ENCODE results near the gene CAP2.
"Not testable (repeated sequence)": the region's sequence is repeated elsewhere in the genome, so short reads cannot be mapped to it uniquely, and the experiment has no call there.

The CAP2 gene

DNA sequence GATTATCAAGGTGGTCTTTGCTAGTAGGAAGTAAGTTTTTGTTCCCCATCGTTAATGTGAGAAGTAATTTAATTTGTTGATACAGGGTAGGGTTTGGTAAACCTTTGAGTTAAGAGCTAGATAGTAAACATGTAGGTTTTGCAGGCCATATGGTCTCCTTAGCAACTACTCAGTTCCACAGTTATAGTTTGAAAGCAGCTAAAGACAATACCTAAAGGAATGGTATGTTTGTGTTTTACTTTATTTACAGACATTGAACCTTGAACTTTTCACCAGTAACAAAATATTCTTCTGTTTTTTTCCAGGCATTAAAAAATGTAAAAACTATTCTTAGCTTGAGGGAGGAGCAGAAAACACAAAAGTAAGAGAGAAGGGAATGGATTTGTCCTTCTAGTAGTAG lies 1.7 kb downstream of the CAP2 start:
- in situ Hi-C loops (cut with MboI; ENCODE audit: low sequenced_read_pairs) = no loop called here

DNA sequence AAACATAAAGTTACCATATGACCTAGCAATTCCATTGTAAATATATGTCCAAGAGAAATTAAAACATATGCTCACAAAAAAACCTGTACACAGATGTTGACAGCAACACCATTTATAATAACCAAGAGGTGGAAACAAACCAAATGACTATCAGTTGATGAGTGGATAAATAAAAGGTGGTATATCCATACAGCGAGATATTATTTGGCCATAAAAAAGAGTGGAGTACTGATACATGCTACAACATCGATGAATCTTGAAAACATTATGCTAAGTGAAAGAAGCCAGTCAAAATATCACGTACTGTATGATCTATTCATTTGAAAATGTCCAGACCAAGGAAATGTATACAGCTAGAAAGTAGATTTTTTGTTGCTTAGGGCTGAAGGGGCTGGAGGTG lies 2.9 kb downstream of the CAP2 start:
- in situ Hi-C loops (cut with MboI; ENCODE audit: low sequenced_read_pairs) = no loop called here

DNA sequence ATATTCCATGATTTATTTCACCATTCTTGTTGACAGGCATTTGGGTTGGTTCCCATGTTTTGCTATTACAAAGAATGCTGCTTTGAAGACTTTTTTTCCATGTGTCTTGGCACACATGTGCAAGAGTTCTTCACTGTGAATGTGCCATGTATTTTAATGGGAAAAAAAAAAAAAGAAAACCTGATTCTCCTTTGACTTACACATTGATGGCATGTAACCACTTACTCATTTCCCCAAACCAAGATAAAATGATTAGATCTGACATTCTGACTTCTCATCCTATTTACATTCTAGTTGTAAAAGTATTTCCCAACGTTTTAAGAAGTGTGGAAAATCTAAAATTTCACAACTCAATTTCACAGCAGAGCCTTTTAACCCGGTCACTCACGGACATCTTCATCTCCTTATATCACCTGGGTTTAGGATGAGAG lies 4.4 kb downstream of the CAP2 start:
- in situ Hi-C loops (cut with MboI; ENCODE audit: low sequenced_read_pairs) = no loop called here

DNA sequence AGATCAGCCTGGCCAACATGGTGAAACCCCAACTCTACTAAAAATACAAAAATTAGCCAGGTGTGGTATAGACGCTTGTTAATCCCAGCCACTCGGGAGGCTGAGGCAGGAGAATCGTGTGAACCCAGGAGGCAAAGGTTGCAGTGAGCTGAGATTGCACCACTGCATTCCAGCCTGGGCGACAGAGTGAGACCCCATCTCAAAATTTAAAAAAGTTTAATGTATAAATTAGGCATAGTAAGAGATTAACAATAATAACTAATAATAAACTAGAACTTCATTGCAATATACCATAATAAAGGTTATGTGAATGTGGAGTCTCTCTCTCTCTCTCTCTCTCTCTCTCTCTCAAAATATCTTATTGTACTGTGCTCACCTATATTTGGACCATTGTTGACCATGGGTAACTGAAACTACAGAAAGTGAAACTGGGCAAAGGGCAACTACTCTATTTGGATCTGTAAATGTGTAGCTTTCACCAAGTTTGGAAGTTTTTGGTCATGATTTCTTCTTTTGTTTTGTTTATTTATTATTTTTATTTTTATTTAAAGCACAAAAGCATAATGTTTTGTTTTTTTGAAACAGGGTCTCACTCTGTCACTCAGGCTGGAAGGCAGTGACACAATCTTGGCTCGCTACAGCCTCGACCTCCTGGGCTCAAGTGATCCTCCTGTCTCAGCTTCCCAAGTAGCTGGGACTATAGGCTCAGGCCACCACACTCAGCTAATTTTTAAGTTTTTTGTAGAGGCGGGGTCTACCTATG lies 12.0 kb downstream of the CAP2 start:
- in situ Hi-C loops (cut with MboI; ENCODE audit: low sequenced_read_pairs) = not testable (repeated sequence)

DNA sequence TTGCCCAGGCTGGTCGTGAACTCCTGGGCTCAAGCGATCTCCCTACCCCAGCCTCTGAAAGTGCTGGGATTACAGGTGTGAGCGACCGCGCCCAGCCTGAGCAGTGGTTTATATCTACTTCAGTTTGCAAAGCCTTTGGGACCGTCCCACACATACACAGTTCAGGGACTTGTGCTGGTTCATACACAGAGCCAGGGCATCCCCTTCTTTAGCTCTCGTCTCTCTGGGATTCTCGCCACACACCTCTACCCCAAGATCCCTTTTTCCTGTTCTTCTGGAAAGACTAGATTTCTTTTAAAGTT lies 12.5 kb downstream of the CAP2 start:
- in situ Hi-C loops (cut with MboI; ENCODE audit: low sequenced_read_pairs) = no loop called here

DNA sequence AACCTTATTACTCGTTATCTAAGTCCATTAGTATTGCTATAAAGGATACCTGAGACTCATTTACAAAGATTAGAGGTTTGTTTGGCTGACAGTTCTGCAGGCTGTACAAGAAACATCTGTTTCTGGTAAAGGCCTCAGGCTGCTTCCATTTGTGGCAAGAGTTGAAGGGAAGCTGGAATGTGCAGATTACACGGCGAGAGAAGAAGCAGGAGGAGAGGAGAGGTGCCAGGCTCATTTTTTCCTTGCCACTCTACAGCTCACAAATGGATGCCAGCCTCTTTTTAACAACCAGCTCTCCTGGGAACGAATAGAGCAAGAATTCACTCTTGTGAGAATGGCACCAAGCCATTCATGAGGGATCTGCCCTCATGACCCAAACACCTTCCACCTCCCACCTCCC lies 14.7 kb downstream of the CAP2 start:
- in situ Hi-C loops (cut with MboI; ENCODE audit: low sequenced_read_pairs) = no loop called here

DNA sequence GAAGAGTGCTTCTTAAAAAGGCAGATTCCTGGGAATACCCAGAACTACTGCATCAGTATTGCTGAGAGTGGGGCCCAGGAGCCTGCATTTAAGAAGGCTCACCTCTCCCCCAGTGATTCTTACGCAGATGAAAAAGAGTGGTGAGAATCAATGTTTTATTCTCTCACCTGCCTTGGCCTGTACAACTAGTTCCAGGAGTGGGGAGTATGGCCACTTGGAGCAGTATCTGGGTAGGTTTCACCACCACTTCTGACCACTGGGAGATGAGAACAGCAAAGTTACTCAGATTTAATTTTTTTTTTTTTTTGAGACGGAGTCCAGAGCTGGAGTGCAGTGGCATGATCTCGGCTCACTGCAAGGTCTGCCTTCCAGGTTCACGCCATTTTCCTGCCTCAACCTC lies 16.9 kb downstream of the CAP2 start:
- in situ Hi-C loops (cut with MboI; ENCODE audit: low sequenced_read_pairs) = no loop called here

DNA sequence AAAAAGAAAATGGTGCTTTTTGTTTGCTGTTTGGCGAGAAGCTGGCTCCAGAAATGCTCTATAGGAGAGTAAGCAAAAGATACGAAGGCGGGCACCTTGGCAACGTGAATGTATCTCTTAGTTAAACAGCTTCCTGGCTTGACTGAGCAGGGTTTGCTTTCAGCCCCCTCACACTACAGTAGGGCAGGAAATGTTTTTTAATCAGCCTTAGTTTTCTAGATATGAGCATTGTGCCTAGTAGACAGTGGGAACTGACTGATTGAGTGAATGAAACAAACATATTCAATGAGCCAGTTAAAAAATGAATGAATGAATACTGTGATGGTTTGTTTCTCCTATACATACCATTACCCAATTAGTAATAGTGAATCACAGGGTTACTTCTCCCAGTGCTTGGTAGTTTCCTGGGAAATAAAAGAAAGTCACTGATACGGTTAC lies 19.9 kb downstream of the CAP2 start:
- in situ Hi-C loops (cut with MboI; ENCODE audit: low sequenced_read_pairs) = no loop called here

DNA sequence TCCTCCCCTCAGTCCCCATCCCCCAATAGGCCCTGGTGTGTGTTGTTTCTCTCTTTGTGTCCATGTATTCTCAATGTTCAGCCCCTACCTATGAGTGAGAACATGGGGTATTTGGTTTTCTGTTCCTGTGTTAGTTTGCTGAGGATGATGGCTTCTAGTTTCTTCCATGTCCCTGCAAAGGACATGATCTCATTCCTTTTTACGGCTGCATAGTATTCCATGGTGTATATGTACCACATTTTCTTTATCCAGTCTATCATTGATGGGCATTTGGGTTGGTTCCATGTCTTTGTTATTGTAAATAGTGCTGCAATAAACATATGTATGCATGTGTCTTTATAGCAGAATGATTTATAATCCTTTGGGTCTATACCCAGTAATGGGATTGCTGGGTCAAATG lies 21.0 kb downstream of the CAP2 start:
- in situ Hi-C loops (cut with MboI; ENCODE audit: low sequenced_read_pairs) = not testable (repeated sequence)

DNA sequence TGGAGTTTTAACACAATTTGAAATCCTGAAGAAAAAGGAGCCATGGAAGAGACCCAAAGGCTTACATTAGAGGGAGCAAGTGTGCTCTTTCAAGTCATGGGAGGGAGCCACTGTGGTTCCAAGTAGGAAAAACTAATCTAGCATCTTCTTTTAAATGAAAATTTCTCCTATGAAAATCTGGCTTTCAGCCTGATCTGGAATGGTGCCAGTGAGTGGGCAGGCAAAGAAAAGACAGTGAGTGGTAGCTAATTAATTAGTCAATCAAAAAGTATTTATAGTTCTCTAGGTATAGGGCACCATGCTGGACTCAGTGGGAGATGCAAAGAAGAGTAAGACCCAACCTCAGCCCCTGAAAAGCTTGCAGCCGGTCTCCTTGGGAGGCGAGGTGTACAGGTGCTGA lies 21.9 kb downstream of the CAP2 start:
- in situ Hi-C loops (cut with MboI; ENCODE audit: low sequenced_read_pairs) = no loop called here

DNA sequence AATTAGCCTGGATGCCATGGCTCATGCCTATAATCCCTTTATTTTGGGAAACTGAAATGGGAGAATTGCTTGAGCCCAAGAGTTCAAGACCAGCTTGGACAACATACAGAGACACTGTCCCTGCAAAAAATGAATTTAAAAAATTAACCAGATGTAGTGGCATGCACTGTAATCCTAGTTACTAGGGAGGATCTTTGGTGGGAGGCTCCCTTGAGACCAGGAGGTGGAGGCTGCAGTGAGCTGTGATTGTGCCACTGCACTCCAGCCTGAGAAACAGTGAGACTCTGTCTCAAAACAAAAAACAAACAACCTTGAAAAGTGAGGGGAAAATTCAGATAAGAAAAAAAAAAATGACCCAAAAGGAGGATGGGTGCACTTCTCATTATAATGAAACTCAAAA lies 23.4 kb downstream of the CAP2 start:
- in situ Hi-C loops (cut with MboI; ENCODE audit: low sequenced_read_pairs) = no loop called here

DNA sequence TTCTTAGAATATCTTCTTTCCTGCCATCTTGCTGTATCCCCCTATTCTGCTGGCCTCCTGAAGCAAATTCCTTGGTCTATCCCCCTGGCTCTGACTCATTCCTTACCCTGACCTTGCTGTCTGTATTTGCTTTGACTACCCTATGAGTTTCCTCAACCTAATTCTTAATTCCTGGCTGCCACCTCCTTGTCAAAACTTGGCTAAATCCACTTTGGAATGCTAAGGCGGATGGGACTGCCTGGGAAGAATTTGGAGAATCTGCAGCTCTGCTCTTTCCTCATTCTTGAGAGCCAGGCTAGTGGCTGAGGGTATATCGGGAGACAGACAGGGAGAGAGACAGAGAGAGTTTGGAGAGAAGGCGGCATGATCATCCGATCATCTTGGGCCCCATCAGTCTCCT lies 24.4 kb downstream of the CAP2 start:
- in situ Hi-C loops (cut with MboI; ENCODE audit: low sequenced_read_pairs) = no loop called here

DNA sequence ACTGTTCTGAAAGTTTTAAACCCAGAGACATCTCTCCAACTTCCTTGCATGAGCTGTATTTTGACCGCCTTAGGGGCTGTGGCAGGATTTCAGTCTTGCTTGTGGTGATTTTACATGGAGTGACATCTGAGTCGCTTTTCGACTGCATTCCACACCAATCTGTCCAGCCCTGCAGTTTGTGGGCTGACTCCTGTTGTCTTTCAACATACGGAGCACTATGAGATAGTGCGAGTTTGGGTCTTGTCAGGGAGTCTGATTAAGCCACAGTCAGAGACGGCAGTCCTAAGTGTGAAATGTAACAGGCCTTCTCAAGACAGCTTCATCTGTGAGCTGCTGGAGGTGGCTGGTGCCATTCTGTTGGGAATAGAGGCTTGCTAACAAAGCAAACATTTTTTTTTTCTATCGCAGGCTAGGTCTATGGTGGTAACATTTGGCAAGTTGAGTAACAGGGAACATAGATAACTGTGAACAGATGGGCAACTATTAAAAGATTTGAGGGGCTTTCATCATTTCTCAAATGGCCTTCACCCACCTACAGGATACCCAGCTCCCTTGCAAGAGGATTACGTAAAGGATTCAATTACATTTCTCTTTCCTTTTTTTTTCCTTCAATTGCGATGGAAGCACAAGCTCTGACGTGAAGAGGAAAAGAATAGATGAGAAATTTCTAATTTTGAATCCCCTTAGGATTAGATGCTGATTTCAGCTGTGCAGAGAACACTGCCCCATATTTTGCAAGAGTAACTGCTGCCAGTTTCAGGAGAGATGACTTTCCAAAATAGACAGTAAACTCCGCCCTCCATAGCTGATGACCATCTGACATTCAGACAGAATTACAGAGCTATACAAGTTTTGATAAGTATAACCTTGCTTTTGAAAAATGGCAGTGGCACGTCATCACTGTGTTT lies 25.1 kb downstream of the CAP2 start:
- in situ Hi-C loops (cut with MboI; ENCODE audit: low sequenced_read_pairs) = no loop called here

DNA sequence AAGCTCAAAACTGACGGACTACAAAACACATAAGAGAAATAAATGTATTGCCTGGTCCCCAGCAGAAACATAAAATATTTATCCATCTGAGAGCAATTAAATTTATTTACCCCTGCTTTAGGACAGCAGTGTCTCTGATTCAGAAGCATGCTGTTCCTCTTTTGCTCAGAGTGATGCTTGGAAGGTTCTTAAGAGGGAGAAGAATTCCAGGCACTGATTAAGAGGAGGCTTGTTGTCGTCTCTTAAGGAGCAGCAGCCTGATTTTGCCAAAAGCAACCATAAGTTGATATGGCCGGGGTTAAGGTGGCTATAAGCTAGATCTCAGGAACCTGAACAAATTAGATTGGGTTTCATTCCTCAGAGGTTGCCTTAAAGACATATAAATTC lies 25.8 kb downstream of the CAP2 start:
- in situ Hi-C loops (cut with MboI; ENCODE audit: low sequenced_read_pairs) = no loop called here

DNA sequence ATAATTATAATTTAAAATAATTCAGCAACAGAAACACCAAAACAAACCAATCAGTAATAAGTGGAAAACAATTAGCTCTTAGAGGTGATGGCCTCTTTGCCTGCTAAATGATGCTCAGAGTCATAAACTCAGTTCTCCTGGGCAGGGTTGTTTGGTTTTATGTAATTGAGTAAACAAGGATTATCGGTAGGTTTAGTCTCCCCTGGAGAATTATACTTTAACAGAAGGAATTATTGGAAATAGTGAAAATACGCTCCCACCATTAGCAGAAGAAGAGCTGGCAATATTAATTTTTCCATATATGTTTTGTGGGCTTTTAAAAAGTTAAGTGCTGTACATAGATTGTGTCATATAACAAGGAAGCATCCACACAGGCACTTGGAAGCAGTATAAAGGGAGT lies 27.0 kb downstream of the CAP2 start:
- in situ Hi-C loops (cut with MboI; ENCODE audit: low sequenced_read_pairs) = no loop called here

DNA sequence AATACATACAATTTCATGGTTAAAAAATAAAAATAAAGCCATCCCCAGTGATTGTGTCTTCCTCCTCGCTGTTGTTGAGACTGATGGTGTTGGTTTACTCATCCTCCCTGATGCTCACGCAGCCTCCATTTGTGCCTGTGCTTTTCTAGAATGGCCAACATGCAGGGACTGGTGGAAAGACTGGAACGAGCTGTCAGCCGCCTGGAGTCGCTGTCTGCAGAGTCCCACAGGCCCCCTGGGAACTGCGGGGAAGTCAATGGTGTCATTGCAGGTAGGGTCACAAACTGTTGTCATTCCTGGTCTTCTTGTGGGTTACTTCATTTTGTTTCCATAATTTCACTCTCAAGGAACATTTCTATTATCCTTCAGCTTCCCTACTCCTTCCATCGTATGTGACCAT lies 28.0 kb downstream of the CAP2 start:
- in situ Hi-C loops (cut with MboI; ENCODE audit: low sequenced_read_pairs) = no loop called here

DNA sequence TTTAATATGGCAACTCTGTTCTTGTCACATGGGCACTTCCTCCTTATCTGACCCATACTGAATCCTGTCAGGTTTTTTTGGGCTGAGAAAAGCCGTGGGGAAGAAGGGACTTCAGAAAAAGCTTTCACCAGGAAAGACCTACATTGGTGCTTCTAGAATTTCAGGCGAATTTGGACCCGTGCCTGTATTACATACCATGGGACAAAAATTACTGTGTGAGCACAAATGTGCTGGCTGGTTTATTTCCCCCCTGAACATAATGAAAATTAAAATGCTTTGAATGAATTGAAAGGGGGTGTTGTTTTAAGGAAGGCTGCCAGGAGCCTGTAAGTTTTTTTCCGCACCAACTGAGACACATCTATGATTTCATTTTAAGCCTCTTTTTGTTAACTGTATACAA lies 29.6 kb downstream of the CAP2 start:
- in situ Hi-C loops (cut with MboI; ENCODE audit: low sequenced_read_pairs) = no loop called here

DNA sequence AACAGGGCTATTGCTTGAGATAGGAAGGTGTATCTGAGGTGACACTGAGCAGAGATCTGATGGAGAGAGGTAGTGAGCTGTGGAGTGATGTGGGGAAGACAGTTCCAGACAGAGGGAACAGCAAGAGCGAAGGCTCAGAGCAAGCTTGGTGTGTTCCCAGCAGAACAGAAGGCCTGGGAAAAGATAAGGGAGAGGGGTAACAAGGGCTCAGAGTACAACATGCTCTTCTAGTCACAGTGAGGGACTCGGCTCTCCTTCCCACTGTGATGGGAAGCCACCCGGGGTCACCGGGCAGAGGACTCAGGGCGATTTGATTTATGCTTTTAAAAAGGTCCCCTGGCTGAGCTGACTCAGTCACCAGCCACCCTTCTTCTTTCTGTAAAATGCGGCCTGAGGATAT lies 33.7 kb downstream of the CAP2 start:
- in situ Hi-C loops (cut with MboI; ENCODE audit: low sequenced_read_pairs) = no loop called here

DNA sequence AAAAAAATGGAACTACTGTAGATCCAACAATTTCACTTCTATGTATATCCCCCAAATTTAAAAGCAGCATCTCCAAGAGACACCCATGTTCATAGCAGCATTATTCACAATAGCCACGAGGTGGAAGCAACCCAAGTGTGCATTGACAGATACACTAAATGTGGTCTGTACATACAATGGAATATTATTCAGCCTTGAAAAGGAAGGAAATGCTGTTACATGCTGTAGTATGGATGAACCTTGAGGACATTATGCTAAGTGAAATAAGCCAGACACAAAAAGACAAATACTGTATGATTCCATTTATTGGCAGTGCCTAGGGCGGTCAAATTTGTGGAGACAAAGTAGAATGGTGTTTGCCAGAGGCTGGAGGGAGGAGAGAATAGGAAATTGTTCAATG lies 34.2 kb downstream of the CAP2 start:
- in situ Hi-C loops (cut with MboI; ENCODE audit: low sequenced_read_pairs) = no loop called here

DNA sequence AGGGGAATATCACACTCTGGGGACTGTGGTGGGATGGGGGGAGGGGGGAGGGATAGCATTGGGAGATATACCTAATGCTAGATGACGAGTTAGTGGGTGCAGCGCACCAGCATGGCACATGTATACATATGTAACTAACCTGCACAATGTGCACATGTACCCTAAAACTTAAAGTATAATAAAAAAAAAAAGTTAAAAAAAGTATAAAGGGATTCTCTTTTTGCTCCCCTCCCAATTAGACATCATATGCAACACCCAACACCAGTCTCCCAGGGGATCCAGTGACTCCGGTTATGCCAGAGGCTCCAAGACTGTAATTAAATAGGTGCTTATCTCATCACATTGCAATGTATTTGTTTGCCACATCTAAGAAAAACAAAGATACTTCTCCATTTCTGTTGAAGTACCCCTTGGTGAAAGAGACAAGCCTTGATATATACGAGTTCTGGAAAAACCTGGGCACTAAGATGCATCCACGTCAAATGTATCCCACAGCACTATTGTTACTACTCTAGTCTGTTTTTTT lies 35.3 kb downstream of the CAP2 start:
- in situ Hi-C loops (cut with MboI; ENCODE audit: low sequenced_read_pairs) = not testable (repeated sequence)

DNA sequence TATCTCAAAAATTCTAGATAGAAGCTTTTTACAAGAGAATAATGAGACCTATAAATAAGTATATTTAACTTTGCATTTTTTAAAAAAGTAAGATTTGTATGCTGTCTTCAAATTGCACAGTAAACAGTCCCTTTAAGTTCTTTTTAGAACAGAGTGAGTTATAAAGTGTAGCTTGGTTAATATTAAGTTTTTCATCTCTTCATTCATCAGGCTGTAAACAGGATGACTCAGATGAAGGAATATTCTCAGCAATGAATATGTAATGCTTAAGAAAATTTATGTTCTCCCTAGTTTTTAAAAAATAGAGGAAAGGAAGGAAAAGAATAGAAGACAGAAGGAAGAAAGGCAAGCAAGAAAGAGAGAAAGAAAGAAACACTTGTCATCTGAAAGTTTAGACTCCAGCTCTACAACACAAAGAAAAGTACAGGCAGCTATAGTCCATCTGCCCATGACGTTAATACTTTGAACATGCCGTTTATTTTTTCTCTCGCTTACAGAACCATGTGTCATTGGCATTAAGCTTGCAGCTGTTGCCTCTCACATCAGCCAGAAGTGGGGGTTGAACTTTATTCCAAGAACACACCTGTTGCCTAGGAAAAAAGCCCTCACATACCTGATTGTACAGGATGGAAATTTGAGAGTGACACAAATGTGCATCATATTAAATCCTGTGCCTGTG lies 36.1 kb downstream of the CAP2 start:
- in situ Hi-C loops (cut with MboI; ENCODE audit: low sequenced_read_pairs) = no loop called here

DNA sequence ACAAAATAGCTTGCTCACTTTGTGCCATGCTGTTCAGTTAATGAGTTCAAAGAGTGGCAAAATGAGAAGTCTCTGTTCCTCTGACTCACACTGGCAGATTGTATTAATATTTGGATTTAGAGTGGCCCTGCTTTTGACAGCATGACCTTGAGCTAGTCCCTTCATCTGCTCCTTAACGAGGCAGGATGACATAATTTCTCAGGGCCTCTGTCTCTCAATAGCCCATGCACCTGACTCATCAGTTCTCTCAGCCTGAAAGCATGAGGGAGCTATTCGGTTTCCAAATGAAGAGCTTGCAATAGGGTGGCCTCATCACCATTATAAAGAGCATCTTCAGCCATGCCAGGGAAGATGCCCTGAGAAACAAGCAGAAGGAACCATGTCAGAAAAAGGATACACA lies 38.2 kb downstream of the CAP2 start:
- in situ Hi-C loops (cut with MboI; ENCODE audit: low sequenced_read_pairs) = no loop called here
